Endothelial cell of hepatic sinusoid (primary cell): ENCODE results near the gene FBN1.

Experiments
- in situ Hi-C: cut with HindIII; loops from 2 replicates; pipeline ENCODE4 v1.10.0; 2017; ENCODE audit warnings: low sequenced_read_pairs

Gene FBN1

GRCh38 chr15:48451241-48451640 lies 194.3 kb downstream of the FBN1 start:
- in situ Hi-C loops: no loop called here

GRCh38 chr15:48449734-48450133 lies 195.8 kb downstream of the FBN1 start:
- in situ Hi-C loops: no loop called here

DNA sequence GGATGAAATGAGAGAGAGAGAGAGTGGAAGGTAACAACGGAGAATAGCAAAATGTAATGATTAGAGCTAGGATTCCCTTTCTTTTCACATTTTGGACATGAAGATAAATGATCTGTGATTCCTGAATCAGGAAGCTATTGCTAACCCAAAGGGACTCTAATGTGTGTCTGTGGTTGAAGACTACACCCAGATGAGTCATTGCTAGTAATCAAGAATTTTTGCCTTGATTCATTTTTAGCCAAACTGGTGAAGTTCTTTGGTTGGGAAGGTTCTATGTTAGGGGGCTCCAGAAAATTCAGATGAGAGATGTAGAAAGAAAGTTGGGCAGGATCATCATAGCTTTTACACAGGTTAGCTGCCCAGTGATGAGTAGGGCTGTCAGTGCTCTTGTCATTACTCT lies 197.9 kb downstream of the FBN1 start:
- in situ Hi-C loops: no loop called here

GRCh38 chr15:48447058-48447457 lies 198.5 kb downstream of the FBN1 start:
- in situ Hi-C loops: no loop called here

DNA sequence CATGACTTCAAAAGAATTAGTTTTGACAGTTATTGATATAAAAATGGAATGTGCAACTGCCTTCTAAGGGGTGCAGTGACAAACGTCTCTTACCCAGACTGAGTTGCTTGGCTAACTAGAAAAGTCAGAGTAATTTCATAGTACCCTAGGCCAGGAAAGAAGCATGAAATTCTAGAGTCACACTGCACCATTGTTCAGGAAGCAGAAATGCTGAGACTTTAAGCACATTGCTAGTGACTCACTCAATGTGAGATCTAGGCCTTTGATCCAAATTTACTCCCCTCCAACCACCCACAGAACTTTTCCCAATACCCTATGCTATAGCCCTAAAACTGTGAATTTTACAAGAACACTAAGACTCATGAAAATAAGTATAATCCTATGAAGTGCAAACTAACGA lies 203.5 kb downstream of the FBN1 start:
- in situ Hi-C loops: no loop called here

DNA sequence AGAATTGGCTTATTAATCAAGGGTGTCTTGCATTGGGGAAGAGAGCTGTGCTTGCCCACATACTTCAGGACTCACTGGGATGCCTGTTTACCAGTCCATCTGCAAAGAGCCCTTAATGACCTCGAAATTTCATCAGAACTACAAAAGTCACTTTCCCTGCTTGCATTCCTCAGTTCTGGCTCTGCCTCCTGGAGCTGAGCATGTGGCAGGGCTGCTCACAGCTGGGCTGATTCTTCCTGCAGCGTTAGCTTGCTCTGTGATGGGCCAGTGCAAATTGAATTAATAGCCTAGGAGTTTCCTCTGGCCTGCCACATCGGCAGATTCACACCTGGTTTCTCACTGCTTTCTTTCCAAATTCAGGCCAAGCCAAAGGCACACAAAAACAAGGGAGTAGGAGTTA lies 205.4 kb downstream of the FBN1 start:
- in situ Hi-C loops: no loop called here

DNA sequence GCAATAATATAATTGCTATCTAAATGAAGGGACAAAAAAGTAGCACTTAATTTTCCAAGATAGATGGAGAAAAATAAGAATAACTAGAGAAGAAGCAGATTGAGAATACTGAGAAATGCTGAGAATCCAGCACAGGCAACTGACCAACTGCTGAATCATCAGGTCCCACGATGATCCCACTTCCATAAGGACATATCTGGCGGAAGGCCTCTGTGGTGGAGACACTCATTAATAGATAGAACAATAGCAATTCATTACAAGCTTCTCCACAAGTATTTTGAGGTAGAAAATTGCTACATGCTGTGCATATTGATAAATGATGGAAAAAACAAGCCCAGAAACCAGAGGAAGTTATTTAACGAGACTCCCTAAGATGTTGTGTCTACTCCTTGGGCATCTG lies 208.3 kb downstream of the FBN1 start:
- in situ Hi-C loops: no loop called here

- in situ Hi-C loops: no loop called here
These were observed 210.2 kb downstream of the FBN1 start for GRCh38 chr15:48435321-48435720.

DNA sequence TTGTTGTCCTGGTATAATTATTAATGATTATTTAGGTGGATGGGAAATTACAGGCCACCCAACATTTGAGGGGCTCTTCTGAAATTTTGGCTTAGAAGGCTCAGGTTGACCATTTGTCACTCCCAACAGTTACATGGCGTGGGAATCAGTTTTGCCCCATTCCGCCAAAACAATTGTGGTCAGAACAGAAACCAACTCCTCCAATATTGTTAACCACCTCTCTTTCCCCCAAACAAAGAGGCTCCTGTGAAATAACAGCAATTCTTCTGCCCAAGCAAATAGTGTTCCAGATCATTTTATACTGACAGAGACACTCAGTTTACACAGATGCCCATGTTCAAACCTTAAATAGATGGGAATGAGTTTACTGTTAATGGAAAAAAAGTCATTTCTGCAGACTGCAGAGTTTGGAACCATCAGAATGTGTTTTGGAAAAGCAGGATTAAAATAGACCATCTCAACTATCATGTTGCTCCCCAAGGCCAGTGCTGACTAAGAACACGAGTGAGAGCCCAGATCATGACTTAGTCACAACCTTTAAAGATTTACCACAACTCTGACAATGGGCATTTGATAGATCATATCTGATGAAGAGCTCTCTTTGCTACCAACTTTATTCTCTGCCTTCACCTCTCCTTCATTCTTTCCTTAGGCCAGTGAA lies 212.2 kb downstream of the FBN1 start:
- in situ Hi-C loops: no loop called here

GRCh38 chr15:48432688-48433087 lies 212.8 kb downstream of the FBN1 start:
- in situ Hi-C loops: no loop called here

GRCh38 chr15:48427960-48428547 lies 217.5 kb downstream of the FBN1 start:
- in situ Hi-C loops: no loop called here

- in situ Hi-C loops: no loop called here
These were observed 218.0 kb downstream of the FBN1 start for GRCh38 chr15:48427479-48427878.

GRCh38 chr15:48426941-48427340 lies 218.6 kb downstream of the FBN1 start:
- in situ Hi-C loops: no loop called here

DNA sequence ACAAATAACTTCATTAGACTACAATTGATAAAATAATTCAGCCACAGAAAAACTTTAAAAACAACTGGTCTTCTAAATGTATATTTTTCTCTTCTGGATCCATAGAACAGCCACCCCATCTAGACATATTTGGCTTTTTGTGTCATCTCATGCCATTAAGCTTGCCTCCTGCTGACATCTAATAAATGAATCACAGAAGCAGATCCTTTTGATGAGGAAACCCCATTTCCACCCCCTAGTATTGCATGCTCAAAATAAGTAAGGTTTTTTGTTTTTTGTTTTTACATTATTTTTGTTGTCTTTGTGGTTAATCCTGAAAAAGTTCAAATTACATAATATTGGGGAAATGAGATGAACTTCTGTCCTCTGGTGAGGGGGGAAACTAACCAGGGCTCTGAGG lies 219.5 kb downstream of the FBN1 start:
- in situ Hi-C loops: no loop called here

DNA sequence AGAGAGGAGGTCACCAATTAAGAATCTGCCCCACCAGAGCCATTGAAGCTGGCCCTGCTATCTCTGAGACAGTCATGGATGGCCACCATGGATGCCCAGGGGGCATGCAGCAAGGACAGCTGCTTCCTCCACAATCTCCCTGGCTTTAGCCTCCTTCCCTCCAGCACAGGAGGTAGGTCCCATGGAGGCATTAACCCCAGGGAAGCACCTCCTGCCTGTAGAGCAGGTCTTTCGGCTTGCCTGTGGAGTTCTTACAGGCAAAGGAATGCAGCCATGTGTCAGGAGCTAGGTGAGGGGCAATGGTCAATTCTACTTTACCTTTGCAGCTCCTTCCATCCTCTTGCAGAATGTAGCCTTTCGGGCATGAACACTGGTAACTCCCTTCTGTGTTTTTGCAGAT lies 220.5 kb downstream of the FBN1 start:
- in situ Hi-C loops: no loop called here

DNA sequence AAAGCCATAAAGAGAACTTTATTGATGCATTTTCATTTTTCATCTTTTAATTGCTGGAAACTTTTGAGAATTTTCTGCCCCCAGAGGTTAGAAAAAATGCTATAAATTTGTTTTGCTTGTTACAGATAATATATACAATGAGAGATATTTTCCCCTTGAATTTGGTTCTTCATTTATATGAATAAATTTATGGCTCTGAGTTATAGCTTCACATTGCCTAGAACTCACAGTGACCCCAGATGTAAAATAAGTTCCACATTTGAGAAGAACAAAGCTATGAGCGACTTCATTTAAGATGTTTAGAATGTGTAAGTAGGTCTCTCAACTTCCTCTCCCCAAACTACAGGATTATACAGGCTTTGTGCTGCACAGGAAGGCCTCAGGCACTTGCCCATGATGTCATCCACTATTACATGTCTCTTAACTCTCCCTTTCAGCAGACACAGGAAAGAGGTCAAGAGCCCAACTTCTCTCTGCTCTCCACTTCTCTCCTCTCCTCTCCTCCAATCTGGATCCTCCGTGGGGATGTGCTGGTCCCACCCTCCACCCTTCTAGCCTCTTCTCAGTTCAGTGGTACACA lies 221.5 kb downstream of the FBN1 start:
- in situ Hi-C loops: no loop called here

- in situ Hi-C loops: no loop called here
These were observed 222.2 kb downstream of the FBN1 start for GRCh38 chr15:48423342-48423741.

GRCh38 chr15:48422401-48422800 lies 223.1 kb downstream of the FBN1 start:
- in situ Hi-C loops: no loop called here

DNA sequence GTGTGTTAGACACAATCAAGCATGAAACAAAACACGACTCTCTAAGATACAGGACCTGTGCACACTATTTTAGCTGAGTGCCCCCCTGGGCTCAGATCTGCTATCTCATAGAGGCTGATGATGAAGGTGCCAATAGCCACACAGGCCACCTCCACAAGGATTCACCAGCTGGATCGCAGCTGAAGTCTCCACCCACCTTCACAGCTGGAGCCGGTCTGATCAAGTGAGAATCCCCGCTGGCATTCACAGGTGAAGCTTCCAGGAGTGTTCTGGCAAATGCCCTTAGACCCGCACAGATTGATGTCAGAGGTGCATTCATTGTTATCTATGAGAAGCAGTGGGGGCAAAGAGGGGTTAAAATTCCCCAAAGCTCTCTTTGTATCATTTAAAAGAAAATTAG lies 224.1 kb downstream of the FBN1 start:
- in situ Hi-C loops: no loop called here

GRCh38 chr15:48419896-48420295 lies 225.6 kb downstream of the FBN1 start:
- in situ Hi-C loops: no loop called here

DNA sequence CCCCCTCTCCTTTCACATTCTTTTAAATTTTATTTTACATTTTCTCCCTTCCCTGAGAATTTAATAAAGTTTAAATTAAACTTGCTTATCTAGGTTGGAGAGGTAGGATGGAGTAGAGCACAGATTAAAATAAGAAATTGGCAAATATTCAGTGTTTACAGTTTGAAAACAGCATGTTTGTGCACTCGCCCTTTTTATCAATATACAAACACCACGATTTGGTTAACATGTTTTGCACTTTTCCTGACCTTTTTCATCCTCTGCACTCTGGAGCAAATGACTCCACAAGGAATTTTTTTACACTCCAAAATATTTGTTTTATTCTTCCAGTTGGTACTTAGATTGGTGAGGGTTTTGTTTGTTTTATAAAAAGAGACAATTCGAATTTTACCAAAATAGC lies 227.2 kb downstream of the FBN1 start:
- in situ Hi-C loops: no loop called here

DNA sequence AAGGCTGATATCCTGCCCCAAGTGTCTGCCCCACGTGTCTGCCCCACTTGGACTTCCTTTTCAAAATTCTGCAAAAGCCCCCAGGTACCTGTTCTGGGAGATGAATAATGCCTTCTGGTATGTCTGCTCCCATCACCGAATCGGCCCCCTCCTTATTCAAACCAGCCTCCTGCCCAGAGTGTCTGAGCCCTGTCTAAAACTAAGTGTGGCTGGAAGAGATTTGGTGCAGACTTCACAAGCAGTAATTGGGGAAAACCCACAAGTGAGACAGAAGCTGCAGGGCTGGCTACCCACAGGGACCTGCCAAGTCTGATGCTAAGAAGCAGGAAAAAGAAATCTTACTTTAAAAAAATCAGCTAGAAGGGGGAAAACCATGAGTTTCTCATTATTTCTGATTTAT lies 229.2 kb downstream of the FBN1 start:
- in situ Hi-C loops: no loop called here
